ENCODE measurements around the gene NAV2.

Gene NAV2

DNA sequence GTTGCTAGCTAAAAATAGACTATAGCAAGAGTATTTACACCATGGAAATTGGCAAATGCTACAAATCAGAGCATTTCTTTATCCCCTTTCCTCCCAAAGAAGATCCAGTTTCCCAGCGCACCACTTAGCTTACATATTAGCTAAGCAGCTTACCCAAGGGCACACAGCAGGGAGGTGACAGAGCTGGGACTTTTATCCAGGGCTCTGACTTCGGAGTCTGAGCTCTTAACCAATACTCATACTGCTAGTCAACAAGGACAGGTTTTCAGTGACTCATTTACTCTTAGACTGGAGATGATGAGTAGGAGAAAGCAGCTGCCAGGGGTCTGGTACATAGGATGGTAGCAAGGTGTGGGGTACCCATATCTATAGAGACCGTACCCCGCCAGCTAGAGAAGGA, 38.4 kb downstream of the NAV2 start:
- DNase-seq = no peak

DNA sequence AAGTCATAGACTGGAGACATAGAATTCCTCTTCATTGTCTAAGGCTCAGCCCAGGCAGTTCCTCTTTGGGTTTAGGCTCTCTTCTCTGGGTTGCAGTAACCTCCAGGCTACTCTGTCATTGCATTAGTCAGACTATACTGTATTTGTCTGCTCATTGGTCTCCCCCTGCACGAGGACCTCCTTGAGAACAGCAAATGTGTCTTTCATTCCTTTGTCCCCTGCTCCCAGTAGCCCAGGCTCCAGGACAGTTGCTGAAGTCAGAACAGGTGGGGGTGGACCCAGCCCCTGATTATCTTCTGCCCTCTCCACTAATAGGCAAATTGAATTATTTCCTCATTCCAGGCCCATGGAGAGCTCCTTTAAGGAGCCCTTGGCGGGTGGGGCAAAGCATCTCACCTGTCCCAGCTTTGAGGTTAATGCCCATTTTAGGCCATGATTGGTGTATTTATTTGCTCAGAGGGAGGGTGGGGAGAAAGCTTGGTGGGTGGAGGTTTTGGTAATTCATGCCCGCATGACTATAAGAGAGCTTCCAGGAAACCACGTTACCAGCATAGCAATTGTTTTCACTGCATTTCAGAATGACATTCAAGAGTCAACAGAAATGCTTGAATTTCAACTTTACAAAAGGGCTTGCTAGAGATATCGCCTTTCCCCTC, 40.9 kb downstream of the NAV2 start:
- DNase-seq = no peak

DNA sequence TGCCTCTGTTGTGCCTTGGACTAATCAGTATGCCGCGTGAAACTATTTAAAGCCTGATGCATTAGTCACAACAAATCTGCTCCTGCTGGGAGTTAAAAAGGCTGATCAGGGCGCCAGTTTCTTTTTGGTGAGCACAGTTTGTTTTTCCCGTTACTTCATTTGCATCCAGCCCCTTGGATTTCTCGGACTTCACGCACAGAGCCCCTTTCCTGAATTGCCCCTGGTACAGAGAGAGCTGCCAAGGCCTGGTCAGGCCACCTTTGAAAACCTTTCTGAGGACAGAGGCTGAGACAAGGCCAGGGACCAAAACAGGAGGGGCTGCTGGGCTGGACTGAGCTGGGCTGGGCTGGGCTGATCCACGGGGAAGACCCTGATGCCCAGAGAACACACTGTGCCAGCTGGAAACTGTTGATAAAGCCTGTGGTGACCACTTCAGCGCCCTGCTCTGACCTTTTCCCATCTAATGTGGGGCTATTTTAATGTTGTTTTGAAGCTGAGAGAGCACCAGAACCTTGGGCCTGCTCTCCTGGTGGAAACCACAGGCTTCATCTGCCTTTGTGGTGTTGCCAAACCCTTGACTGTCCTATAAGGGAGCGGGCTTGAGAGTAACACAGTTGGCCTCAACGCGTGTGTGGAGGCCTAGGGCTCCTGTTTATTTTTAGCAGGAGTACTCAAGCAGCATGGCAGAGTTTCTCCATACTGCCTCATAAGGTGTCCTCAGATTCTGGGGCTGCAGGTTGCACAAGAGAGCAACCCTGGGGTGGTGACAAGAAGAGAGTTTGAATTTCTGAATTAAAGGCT, 44.2 kb downstream of the NAV2 start:
- DNase-seq = no peak

DNA sequence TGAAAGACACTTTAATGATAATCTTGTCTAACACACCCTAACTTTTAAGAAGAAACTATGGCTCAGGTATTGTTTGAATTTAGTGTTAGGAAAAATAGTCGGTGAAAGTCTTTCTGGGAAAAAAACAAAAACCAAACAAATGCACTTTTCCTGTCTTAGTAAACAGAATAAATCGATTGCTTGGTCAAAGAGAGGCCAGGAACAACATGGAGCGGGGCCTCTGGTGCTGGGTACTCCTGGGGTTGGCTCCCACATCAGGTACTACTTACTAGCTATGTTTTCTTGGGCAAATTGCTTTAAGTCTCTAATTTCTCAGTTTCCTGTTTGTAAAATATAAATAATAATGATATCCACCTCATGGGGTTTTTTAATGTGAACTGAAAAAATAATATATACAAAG, 46.8 kb downstream of the NAV2 start:
- DNase-seq = no peak

DNA sequence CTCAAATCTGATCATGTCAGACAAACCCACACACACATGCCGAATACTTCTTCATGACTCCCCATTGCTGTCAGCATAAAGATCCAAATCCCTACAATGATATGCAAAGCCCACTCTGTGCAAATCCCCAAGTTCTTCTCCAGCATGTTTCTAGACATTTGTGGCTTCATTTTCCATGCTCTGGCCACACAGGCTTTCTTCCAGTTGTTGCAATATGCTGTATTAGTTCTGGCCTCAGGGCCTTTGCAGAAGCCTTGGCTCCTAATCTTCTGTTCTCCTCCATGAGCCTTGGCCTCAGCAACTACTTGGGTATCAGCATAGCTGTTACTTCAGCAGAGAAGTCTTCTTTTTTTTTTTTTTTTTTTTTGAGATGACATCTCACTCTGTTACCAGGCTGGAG, 49.6 kb downstream of the NAV2 start:
- no peak for DNase-seq

DNA sequence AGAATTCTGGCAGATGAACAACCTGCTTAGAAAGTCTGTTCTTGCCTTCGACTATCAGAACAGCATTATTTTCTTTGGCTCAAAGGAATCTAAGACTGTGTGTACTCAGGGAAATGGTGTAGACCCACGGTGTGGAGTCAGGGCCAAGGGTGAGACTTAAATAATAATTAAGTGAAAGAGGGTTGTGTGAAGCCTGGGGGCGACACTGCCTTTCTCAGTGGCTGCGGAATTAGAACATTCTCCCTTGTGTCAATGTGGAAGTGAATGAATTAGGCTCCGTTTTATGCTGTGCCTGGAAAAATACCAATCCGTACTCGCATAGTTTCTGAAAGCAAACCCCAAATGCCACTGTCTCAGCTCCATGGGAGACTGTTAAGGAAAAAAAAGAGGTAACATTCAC, 50.7 kb downstream of the NAV2 start:
- DNase-seq = no peak

DNA sequence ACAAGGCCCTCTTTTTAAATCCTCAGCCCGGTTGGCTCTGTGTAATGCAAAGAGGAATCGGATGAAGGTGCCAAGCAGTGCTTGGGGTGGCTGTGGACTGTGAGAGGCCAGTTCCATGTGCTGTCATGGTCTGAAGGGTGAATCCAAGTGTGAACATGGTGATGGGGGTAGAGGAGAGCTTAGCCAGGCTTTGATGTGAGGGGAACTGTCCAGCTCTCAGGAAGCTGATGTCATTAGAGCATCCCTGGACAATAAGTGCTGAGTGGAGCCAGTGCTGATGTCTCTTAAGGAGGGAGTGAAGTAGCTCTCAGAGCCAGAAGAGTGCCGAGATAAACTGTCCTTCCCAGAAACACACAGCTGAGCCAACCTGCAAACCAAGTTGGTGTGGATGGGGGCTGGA, 53.6 kb downstream of the NAV2 start:
- DNase-seq = no peak

DNA sequence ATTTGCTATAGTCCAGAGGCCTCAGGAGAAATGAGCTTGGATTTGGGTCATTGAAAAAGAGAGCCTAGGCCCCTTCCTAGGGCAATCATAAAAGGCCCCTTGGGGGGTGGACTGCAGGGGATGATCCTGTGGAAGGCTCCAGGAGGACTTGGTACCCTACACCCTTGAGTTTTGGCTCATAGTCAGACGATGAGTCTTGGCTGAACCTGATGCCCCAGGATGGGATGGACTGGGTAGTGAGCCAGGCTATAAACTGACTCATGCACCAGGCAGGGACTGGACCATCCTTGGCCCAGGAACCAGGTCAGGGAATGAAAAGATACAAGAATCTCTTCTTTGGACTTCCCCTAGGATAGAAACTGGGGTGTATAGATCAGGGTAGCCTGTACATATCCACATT, 54.2 kb downstream of the NAV2 start:
- DNase-seq = no peak

DNA sequence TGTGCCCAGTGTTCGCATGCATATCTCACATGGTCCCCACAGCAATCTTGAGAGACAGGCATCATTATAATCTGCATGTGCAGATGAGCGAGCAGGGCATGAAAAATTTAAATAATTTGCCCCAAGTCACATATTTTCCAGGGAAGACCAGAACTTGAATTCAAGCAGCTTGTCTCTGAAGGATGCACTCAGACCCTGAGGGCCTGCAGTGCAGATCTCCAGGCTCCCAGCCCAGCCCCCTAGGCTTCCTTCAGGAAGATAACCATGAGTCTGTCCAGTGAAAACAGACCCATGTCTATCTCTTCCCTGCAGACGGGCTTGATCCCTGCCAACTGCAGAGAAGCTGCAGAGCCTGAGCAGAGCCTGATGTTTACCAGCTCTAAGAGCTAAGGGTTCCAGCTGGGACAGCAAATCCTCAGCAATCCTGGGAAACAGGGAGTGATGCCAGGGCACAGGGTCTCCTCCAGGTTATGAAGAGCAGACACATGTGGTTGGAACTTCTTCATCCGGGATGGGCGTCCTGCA, 55.1 kb downstream of the NAV2 start:
- no peak for DNase-seq

DNA sequence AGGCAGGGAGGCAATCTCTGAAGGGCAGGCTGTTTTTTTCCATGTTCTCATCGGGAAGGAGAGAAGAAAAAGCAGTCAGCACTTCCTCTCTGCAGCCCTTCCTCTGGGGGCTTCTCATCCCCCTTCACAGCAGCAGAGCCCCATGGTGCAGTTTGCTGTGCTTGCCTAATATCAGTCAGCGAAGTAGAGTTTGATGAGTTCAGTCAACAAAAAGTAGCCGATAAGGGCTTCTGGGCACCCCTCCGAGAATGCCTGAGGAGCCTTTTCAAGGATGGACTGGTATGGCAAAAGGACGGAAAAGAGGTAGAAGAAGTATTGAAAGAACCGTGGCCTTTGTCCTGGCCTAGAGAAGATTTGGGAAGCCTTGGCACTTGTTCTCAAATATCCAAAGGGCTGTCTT, 55.6 kb downstream of the NAV2 start:
- DNase-seq = no peak

DNA sequence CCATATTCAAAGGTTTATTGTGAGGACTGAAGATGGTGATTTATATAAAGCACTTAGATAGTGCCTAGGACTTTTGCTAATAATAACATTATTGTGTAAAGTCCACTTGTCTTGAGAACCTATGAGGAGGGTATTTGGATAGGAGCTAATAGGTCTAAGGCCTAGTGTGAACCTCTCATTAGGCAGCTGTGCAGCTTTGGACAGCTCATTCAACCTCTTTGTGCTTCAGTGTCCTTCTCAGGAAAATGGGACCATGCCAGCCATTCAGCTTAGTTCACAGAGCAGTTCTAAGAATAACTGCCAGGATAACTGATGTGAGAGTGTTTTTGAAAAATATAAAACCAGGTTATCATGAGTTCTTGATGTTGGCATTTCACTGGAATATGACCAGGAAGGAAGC, 56.2 kb downstream of the NAV2 start:
- no peak for DNase-seq

DNA sequence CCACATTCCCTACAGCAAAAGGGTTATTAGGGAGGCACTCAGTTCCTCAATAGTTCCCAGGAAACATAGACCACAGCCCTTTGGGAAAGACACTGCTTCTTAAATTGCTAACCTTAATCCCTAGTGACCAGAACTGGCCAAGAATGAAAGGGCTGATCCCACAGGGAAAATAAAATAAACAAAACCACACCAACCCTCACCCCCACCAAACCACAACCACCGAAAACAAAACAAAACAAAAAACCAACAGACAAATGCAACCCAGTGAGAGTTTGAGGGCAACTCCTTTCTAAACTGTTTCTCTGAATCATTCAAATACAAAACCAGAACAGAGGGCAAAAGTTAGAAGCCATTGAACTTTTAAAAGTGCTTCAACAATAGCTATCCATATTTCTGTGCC, 57.2 kb downstream of the NAV2 start:
- DNase-seq = no peak

DNA sequence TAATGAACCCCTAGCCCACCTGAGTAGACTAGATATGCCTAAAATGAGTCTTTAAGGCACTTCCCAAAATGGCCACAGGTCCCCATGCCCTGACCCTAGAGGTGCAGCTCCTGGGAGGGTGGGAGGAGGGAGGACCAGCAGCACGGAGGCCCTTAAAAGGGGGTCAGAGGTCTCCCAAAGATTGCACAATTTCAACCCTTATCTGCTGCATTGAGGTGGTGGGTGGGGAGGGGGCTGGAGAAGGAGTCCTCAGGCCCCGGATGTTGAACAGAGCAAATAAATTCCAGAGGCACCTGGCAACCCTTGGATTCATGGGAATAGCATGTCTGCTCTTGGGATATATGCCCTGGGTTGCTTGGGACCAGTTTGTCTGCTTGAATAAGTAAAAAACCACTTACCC, 57.6 kb downstream of the NAV2 start:
- no peak for DNase-seq

DNA sequence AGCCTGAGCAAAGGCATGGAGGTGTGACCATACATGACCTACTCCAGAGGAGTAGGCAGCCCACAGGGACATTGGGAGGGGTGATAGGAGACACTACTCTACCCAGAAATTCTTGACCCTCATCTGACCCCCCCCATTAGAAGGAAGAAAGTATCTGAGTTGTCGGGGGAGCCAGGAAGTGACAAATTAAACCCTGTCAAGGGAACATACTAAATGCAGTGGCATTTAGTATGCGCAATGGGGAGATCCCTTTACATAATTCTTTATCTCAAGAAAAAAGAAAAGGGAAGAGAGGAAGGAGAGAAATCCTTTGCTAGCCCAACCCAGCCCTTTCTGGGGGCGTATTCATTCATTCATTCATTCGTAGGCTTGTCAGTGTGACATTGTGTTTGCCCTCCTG, 58.8 kb downstream of the NAV2 start:
- no peak for DNase-seq

DNA sequence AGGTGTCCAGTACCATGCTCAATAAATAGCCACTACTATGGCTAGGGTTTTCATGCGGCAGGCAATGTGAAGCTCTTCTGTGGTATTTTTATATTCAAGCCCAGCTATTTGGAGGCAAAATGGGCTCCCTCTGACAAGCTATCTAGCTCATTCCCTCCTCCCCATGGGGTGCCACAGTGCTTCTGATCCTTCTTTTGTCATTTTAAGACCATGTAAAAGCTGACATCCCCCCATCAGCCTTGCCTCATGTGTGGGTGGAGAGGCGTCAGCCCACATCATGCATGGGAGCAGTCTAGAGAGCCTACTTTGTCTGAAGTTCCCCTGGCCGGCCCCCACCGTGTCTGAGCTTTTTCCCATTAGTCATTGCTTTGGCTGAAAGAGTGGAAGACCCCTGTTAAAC, 59.8 kb downstream of the NAV2 start:
- no peak for DNase-seq

DNA sequence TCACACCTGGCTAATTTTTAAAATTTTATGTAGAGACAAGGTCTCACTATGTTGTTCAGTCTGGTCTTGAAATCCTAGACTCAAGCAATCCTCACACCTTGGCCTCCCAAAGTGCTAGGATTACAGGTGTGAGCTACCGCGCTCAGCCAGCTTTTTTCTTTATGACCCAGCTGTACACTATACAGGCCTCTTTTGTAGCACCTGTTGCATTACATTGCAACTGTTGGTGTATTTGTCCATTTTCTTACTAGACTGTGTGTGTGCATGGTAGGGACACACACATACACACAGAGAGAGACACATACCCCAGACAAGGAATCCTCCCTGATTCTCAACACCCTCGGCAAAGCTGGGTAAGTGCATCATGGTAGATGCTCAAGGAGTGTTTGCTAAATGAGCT, 61.7 kb downstream of the NAV2 start:
- no peak for DNase-seq

DNA sequence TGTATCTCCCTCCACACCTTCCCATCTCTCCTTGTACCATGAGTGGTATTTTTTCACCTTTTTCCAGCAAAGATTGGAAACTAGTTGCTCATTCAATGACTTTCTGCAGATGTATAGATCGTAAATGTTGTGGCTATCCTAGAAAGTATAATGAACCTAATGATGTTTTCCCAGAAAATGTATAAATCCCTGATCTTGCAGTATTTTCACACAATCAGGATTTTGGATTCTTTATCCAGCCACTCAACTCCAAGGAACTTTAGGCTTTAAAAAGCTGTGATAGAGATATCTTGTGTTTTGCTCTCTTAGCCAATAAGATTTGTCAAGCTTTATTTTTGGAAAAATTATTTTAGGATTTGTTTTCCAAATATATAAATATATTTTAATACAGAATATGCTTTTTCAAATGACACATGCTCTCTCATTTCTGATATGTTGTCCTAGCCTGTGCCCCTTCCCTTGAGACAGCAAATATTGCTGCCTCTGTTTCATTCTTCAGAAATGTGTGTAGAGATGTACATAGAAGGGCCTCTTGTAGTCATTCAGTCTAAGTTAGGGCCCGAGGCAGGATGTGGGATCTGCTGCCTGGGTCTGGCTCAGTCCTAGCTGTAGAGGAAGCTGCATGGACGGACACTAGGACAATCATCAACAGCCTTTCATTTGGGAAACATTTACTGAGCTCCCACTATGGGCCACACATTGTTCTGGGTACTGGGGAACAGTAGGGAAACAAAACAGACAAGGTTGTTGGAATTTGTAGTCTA, 62.4 kb downstream of the NAV2 start:
- no peak for DNase-seq

DNA sequence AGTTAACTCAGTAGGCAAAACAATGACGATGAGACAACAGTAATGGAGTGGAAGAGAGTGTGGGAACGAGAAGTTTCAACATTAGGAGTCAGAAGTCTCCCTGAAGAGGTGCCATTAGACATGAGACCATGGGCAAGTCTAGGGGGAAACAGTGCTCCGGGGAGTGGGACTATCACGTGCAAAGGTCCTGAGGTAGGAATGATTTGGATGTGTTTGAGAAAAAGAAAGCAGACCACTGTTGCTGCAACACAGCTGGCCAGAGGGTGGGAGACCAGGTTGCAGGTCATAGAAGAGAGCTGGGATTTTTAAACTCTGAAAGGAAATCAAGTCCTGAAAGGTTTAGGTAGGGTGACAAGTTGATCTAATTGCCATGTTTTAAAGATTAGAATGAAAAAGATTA, 63.0 kb downstream of the NAV2 start:
- DNase-seq = no peak

DNA sequence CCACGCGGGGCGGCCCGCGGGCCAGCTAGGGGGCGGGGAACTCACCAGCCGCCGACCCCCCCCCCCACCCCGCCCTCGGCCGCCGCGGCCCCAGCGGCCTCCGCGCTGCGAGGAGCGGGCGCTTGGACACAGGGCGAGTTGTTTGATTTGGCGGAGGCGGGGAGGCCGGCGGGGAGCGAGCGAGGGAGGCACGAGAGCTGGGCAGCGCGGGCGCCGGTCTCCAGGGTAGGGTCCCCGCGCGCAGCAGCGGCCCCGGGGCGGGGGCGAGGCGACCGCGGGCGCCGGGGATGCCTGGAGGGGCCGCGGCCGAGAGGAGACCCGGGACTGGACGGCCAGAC, 64.4 kb downstream of the NAV2 start:
- no peak for DNase-seq

DNA sequence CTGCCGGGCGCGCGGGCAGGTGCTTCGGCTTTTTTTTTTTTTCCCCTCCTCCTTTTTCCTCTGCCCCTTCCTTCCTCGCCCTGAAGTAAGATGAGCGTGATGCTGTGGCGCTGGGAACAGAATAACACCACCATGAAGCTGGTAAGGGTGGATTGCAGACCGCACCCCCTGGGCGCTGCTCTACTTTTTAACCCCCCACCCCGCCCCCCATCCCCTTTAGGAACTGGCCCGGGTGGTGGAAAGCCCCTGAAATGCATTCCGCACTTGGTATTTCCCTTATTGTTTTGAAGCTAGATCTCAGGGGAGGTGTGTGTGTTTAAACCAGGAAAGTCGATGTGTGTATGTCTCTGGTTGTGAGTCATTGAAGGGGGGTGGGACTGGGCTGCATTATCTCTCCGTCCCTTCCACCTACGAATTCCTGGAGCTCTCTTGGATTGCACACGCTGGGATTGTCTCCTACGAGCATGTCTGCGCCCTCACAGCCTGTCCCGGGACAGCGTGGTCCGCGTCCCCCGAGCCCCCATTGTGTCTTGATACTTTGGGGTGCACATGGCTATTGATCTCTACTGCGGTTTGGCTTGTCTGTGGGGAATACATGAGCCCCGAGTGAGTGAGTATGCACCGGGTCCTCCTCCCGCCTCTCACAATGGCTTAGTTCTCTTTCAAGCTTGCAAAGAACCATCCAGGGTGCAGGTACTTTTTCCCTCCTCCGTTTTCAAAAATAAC, 64.9 kb downstream of the NAV2 start:
- no peak for DNase-seq

DNA sequence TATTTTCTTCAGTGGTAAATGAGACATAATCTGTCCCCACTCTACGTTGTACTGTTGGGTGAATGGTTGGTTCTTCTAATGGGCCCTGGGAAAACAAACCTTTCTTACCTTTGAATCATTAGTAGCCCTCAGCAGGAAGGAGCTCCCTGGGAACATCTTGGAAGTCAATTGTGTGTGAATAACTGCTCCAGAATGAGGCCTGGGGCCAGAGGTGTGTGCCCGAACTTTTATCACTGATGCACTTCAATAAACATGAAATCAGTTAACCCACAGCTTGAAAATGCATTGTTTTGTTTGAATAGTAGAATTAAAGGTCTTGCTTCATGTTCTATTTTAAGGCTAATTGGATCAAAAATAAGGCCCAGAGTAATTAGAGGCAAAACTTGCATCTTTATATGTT, 67.1 kb downstream of the NAV2 start:
- DNase-seq = no peak

DNA sequence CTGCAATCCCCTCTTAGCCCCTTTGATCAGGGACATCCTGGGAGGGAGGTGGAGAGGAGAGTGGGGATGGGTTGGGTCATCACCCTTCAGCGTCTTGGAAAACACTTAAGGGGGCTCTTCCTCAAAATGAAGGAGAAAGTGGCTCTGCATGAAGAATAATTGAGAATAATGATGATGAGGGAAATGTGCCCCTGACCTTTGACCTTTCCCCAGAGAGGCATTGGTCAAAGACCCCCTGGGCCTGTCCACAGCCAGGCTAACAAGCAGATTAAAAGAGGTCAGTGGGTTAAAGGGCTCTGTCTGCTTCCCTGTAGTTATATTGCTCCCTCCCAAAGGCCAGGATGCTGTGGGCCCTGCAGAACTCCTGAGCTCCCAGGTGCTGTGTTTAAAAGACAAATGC, 68.7 kb downstream of the NAV2 start:
- no peak for DNase-seq

DNA sequence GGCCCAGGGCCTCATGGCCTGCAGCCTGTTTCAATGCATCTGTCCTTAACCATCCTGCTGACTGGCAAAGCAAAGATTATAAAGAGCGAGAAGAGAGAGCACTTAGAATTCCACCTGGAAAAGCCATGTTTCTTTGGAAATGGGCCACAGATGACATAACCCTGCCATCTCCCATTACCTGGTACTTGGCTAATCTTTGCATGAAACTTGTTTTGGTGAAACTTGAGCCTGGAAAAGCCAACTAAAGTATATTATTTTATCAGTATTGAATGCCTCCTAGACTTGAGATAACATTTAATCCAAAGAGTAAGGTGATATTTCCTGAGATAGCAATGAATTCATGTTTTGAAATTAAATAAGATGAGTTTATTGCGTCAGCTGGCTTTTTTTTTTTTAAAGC, 72.6 kb downstream of the NAV2 start:
- no peak for DNase-seq
